ENCODE measurements around the gene SLC17A9. TPM values are rescaled to one million over a fixed set of nuclear protein-coding genes. Genes with fewer than 3 reads are reported as not detected.
"Not testable (repeated sequence)": the region's sequence is repeated elsewhere in the genome, so short reads cannot be mapped to it uniquely, and the experiment has no call there.

The SLC17A9 gene
- total RNA-seq, 1 donor from 2014 or later = 5.3 TPM

- Mint-ChIP-seq H3K4me3 (no peak overlapping the region), H3K9me3 (no peaks in the 10 kb centered on the region), H3K27ac (no peak overlapping the region), H3K4me1 (peaks cover 4% of the 10 kb centered on the region), H3K27me3 (ENCODE audit: low read depth) (no peaks in the 10 kb centered on the region), H3K36me3 (no peaks in the 10 kb centered on the region)
- TF ChIP-seq, protein P1, sequence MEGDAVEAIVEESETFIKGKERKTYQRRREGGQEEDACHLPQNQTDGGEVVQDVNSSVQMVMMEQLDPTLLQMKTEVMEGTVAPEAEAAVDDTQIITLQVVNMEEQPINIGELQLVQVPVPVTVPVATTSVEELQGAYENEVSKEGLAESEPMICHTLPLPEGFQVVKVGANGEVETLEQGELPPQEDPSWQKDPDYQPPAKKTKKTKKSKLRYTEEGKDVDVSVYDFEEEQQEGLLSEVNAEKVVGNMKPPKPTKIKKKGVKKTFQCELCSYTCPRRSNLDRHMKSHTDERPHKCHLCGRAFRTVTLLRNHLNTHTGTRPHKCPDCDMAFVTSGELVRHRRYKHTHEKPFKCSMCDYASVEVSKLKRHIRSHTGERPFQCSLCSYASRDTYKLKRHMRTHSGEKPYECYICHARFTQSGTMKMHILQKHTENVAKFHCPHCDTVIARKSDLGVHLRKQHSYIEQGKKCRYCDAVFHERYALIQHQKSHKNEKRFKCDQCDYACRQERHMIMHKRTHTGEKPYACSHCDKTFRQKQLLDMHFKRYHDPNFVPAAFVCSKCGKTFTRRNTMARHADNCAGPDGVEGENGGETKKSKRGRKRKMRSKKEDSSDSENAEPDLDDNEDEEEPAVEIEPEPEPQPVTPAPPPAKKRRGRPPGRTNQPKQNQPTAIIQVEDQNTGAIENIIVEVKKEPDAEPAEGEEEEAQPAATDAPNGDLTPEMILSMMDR (IDR thresholded peaks at IDR 0.05; ENCODE audit: unreplicated experiment) = no peak
- no peak for DNase-seq (ENCODE audit: low spot score in 2 of 2, unreplicated experiment in 2 of 2)
Measured at GRCh38 chr20:62959101-62959971, 6.8 kb downstream of the SLC17A9 start.

DNA sequence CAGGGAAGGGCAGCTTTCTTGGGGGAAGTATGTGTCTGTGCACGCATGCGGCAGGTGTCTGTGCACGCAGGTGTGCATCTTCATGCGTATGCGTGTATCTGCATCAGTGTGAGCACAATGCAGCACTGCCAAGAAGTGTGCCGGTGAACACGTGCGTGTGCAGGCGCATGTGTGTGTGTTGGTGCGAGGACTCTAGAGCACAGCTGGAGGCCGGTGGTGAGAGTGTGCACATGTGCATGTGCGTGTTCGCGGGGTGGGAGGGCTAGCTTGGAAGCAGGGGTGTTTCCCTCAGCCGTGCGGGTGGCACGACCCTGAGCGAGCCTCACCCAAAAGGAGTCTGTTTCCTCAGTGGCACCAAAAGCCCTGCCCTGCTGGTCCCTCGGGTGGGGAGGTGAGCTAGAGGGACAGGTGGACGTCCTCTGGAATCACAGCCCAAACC, 7.5 kb downstream of the SLC17A9 start:
- no peaks in the 10 kb centered on the region for H3K27me3 Mint-ChIP-seq (ENCODE audit: low read depth)
- DNase-seq (ENCODE audit: low spot score in 2 of 2, unreplicated experiment in 2 of 2) = no peak
- H3K4me3 Mint-ChIP-seq = no peak overlapping the region
- H3K27ac Mint-ChIP-seq = no peak overlapping the region
- peaks cover 4% of the 10 kb centered on the region for H3K4me1 Mint-ChIP-seq
- TF ChIP-seq, protein P1 (IDR thresholded peaks at IDR 0.05; ENCODE audit: unreplicated experiment) = no peak
- H3K9me3 Mint-ChIP-seq = no peaks in the 10 kb centered on the region
- no peaks in the 10 kb centered on the region for H3K36me3 Mint-ChIP-seq

- not testable (repeated sequence) for H3K36me3 Mint-ChIP-seq; H3K27ac Mint-ChIP-seq; H3K4me3 Mint-ChIP-seq; H3K27me3 Mint-ChIP-seq (ENCODE audit: low read depth); H3K4me1 Mint-ChIP-seq; H3K9me3 Mint-ChIP-seq; DNase-seq (ENCODE audit: low spot score in 2 of 2, unreplicated experiment in 2 of 2)
Measured at GRCh38 chr20:62960446-62961309, 8.2 kb downstream of the SLC17A9 start.

DNA sequence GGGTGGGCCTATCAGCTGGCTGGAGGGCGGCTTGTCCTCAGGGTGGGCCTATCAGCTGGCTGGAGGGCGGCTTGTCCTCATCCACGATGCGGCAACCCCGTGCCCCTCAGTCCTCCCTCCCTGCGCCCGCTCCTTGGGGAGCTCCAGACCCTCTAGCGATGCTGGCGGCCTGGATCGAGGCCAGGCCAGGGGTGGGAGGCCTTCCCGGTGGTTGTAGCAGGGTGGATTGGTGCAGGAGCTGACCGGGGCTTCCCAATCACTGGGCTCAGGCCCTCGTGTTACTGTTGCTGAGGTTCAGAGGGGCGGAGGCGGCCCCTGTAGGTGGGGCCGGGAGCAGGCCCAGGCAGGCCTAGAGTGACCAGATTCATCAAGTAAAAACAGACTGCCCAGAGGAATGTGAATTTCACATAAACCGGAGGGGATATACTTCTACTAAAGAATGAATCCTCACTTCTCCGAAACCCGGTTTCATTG, 8.8 kb downstream of the SLC17A9 start:
- Mint-ChIP-seq H3K36me3 (no peaks in the 10 kb centered on the region), H3K9me3 (no peaks in the 10 kb centered on the region), H3K4me3 (no peak overlapping the region), H3K4me1 (peaks cover 4% of the 10 kb centered on the region), H3K27me3 (ENCODE audit: low read depth) (no peaks in the 10 kb centered on the region), H3K27ac (no peak overlapping the region)
- no peak for DNase-seq (ENCODE audit: low spot score in 2 of 2, unreplicated experiment in 2 of 2)
- TF ChIP-seq, protein P1 (IDR thresholded peaks at IDR 0.05; ENCODE audit: unreplicated experiment) = no peak

DNA sequence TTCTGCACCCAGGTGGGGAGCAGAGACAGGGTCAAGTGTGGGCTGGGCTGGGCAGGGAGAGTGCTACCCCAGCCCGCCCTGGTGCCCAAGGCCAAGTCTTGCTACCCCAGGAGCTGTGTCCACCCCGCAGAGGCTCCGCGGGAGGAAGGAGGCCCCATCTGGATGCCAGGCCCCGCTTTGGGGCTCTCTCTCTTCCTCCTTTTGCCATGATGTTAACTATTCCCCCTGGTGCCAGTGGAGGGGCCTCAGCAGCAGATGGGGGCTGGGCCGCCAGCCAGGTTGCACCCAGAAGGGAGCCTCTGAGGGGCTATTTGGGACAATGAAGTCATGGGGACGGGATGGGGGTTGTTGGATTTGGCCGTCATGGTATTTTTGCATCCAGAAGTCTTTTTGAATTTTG, 9.3 kb downstream of the SLC17A9 start:
- Mint-ChIP-seq H3K4me1 (peaks cover 4% of the 10 kb centered on the region), H3K4me3 (no peak overlapping the region), H3K9me3 (no peaks in the 10 kb centered on the region), H3K36me3 (no peaks in the 10 kb centered on the region), H3K27me3 (ENCODE audit: low read depth) (no peaks in the 10 kb centered on the region), H3K27ac (no peak overlapping the region)
- TF ChIP-seq, protein P1 (IDR thresholded peaks at IDR 0.05; ENCODE audit: unreplicated experiment) = no peak
- DNase-seq (ENCODE audit: low spot score in 2 of 2, unreplicated experiment in 2 of 2) = no peak
